Fibroblast of skin of right quadriceps (primary cell): ENCODE data around the gene CARNS1.
"Not testable (repeated sequence)": the region's sequence is repeated elsewhere in the genome, so short reads cannot be mapped to it uniquely, and the experiment has no call there.

Source experiments
- DNase-seq: peaks from one replicate; pipeline ENCODE4 v3.0.0-alpha.2; 2013

Gene CARNS1

GRCh38 chr11:67411785-67412152, 3.7 kb upstream of the CARNS1 start:
- DNase-seq, result no peak

DNA sequence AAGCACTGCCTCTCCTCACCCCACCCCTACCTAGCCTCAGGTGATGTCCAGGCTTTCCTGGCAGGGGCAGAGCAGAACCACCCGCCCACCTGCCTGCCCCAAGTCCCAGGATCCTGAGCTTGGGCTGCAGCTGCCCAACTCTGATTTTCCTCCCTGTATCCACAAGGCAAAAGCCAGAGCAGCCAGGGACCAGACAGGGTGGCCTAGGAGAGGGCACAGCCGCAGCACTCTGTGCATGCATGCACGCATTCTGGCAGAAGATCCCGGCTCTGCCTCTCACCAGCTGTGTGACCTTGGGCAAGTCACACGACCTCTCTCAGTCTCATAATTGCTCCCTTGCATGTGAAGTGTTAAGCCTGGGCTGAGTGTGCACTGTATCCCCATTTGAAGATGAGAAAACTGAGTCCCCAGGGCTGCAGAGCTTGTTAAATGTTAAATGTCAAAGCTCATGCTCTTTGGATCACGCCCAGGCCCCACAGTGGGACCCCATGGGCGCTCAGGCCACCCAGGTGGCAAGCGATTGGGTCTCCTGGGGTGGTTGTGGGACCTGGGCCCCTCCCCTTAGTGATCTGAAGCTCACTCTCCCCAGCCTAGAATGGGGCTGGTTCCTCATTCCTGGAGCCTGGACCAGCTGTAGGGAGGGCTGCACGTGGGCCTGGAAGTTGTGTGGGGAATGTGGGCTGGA, 2.8 kb upstream of the CARNS1 start:
- DNase-seq, result no peak

DNA sequence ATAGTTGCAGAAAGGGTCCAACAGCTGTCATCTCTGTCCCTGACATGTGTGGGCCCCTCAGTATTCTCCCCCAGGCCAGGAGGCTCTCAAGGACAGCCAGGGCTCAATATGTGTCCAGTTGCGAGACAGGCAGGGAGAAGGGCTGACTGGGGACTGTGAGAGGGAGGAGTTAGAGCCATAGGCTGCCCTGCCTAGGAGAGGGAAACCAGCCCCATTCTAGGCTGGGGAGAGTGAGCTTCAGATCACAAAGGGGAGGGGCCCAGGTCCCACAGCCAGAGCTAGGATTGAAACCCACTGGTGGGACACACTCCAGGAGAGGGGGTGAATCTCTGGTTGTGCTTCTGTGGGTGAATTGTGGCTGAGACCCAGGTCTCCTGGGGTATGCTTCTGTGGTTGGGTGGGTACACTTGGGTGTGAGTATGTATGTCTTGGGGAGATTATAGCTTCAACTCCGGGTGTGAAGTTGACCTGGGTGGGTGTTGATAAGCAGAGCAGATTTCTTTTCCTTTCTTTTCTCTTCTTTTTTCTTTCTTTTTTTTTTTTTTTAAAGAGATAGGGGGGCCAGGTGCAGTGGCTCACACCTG, 2.1 kb upstream of the CARNS1 start:
- DNase-seq, result no peak

- DNase-seq, result no peak
Observed at GRCh38 chr11:67416416-67417335, 1.2 kb downstream of the CARNS1 start.

DNA sequence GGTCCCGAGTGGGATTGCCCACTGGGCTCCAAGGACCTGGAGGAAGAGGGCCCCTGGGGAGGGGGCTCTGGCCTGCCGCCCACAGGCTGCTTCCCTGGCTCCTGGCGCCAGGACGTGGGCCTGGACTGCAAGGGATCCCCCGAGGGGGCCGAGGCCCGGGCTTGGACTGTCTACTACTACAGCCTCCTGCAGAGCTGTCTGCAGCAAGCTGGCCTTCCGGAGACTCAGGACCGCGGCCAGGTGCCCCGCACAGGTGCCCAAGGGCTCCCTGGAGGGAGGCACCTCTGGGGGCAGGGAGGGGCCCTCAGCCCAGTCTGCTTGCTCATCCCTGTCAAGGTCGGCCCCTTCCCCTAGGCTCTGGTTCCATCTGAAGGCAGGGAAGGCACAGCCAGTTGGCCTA, 1.9 kb downstream of the CARNS1 start:
- no peak for DNase-seq

- no peak for DNase-seq
Observed at GRCh38 chr11:67418476-67419281, 3.2 kb downstream of the CARNS1 start.

GRCh38 chr11:67419325-67420049, 4.0 kb downstream of the CARNS1 start:
- no peak for DNase-seq

- no peak for DNase-seq
Observed at GRCh38 chr11:67420147-67420645, 4.7 kb downstream of the CARNS1 start.

GRCh38 chr11:67420646-67421429, 5.4 kb downstream of the CARNS1 start:
- DNase-seq, result peak; percentile 91

- DNase-seq, result no peak
Observed at GRCh38 chr11:67421430-67422031, 6.1 kb downstream of the CARNS1 start.

DNA sequence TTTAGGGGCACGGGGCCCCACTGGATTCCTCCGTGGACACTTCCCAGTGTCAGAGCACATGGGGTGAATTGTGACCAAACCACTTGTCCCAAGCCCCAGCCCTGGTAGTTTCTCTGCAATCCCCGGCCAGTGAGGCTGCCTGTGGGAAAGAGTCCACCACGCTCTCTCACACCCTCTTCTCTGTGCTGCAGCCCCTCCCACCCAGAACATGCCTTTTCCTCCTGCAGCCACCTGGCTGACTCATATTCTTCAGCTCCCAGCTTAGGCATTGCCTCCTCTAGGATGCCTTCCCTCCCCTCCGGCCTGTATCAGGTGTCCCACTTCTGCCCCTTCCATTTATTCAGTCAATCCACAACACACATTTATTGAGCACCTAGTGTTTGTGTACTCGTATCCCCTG, 7.4 kb downstream of the CARNS1 start:
- no peak for DNase-seq

DNA sequence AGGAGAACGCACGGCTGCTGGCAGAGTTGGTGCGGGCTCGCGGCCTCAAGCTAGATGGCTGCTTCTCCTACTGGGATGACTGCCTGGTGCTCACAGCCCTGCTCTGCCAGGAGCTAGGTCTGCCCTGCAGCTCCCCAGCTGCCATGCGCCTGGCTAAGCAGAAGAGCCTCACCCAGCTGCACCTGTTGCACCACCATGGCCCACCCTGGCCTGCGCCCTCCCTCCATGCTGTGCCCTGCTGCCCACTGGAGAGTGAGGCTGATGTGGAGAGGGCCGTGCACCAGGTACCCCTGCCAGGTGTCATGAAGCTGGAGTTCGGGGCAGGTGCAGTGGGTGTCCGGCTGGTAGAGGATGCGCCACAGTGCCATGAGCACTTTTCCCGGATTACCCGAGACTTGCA, 8.0 kb downstream of the CARNS1 start:
- no peak for DNase-seq

GRCh38 chr11:67423891-67424613, 8.6 kb downstream of the CARNS1 start:
- DNase-seq, result no peak

GRCh38 chr11:67427364-67427859, 11.9 kb downstream of the CARNS1 start:
- DNase-seq, result not testable (repeated sequence)

DNA sequence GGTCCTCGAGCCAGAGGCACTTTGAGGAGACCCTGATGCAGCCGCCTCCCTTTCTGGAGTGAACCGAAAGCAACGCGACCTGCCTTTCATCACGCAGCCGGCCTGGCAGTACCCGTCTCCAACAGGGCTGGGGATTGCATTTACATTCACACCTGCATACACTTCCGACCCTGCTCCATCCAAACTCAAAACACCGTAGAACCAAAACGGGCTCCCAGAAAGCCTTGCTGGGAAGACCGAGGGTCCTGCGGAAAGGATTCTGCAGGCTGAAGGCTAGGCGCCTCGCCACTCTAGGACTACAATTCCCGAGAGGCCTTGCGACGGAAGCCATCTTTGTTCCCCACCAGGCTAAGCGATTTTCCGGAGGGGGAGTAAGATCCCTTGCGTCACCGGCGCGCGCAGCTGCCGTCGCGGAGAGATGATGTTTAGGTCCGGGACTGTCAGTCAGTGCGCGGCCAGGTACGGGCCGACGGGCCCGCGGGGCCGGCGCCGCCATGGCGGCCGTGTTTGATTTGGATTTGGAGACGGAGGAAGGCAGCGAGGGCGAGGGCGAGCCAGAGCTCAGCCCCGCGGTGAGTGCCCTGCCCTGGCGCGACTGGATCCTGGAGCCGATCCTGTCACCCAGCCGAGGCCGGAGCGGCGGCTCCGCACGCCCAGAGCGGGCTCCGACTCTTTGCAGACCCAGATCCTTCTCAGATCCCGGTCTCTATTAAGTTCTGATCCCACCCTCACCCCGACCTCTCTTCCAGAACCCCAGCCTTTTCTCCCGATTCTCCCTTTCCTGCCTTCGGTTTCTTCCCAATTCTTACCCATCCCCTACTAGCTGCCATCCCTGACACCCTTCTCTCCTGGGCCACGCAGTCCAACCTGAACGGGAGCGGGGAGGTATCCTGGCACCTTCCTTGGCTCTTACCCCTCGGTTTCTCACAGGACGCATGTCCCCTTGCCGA, 12.8 kb downstream of the CARNS1 start, which contains the start of gene RPS6KB2:
Gene RPS6KB2 (plus strand): TSS at position 443 of the 950 bp plus-strand sequence. CDS start 52 bp downstream, at position 495.
- peak; percentile 96 for DNase-seq

DNA sequence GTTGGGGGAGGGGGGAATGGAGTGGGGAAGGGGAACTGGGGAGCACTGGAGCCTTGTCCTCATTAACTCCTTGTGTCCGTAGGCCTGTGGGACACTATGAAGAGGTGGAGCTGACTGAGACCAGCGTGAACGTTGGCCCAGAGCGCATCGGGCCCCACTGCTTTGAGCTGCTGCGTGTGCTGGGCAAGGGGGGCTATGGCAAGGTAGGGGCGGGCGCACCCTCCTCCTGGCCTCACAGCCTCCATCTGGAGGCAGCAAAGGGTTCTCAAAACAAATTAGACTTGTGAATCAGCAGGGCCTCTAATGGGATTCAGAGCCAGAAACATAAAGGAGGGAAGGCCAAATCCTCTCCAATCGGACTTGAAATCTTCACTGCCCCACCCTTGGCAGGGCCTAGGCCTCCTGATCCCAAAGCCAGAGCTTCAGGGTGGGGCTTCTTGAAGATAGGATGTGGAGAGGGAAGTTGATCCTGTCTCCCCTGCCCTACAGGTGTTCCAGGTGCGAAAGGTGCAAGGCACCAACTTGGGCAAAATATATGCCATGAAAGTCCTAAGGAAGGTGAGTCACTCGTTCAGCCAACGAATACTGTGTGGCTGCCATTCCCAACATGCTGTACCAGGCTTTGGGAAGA, 13.7 kb downstream of the CARNS1 start:
- DNase-seq, result no peak

DNA sequence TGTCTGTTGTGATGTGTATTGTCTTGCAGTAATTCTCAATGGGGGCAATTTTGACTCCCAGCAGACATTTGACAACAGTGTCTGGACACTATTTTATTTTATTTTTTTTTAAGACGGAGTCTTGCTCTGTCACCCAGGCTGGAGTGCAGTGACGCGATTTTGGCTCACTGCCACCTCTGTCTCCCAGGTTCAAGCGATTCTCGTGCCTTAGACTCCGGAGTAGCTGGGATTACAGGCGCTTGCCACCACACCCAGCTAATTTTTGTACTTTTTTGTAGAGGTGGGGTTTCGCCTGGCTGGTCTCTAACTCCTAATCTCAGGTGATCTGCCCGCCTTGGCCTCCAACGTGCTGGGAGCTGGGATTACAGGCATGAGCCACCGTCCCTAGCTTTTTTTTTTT, 14.2 kb downstream of the CARNS1 start:
- DNase-seq, result no peak
